ENCODE data around the gene MRPL28. TPM values are rescaled to one million over a fixed set of nuclear protein-coding genes. Genes with fewer than 3 reads are reported as not detected.

The MRPL28 gene
- total and polyA plus RNA-seq, 4 donors, result 31.9 to 98.9 (median 77.2) TPM

- H3K36me3 ChIP-seq (ENCODE audit: control insufficient read depth in 4 of 4, insufficient read depth in 4 of 4, low read length in 4 of 4), result peaks cover 0 to 24% (median 4%) of the 10 kb centered on the region in 4 donors
- no peak overlapping the region for H3K9ac ChIP-seq (ENCODE audit: insufficient read depth in 1 of 2, low read length in 2 of 2)
- H3K4me1 ChIP-seq (ENCODE audit: control insufficient read depth in 5 of 5, insufficient read depth in 5 of 5, low read length in 5 of 5), result peaks cover 0 to 1% (median 0%) of the 10 kb centered on the region in 5 donors
- ATAC-seq (ENCODE audit: insufficient read depth, low FRiP score), result no peak
- WGBS, 2 donors, result 92 to 93% methylated on average over 22 of the region's 22 CpGs
- no peak for DNase-seq
- no peak overlapping the region for H3K4me3 ChIP-seq
- H3K27me3 ChIP-seq (ENCODE audit: control insufficient read depth in 3 of 3, insufficient read depth in 3 of 3, low read length in 2 of 3), result no peaks in the 10 kb centered on the region
- no peak overlapping the region for H3K27ac ChIP-seq (ENCODE audit: low read depth in 1 of 2, low read length in 1 of 2)
- H3K9me3 ChIP-seq (ENCODE audit: control insufficient read depth in 4 of 4, insufficient read depth in 3 of 4, low read length in 3 of 4), result no peaks in the 10 kb centered on the region
- no peak for TF ChIP-seq CTCF (IDR thresholded peaks at IDR 0.05; ENCODE audit: control extremely low read depth, extremely low read depth)
Observed at GRCh38 chr16:318628-319027, 51.7 kb downstream of the MRPL28 start.

DNA sequence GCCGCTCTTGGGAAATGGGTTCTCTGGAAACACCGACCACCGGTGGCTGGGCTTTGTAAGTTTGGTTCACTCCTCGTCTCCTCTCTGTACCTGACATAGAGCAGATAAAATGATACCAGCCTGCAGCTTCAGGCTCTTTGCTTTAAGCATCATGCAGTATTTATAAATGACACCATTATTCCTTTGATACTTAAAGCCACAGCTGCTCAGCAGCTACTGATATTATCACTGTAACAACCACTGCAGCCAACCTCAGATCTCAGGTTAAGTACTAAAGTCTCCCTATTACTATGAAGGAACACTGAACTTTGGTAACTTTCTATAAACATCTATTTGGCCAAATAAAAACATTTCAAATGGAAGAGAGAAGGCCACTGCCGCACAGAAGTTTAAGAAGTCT lies 52.8 kb downstream of the MRPL28 start:
- no peaks in the 10 kb centered on the region for H3K9me3 ChIP-seq (ENCODE audit: control insufficient read depth in 4 of 4, insufficient read depth in 3 of 4, low read length in 3 of 4)
- ATAC-seq (ENCODE audit: insufficient read depth, low FRiP score) (no peak), DNase-seq (no peak)
- H3K4me1 ChIP-seq (ENCODE audit: control insufficient read depth in 5 of 5, insufficient read depth in 5 of 5, low read length in 5 of 5), result peaks cover 0 to 1% (median 0%) of the 10 kb centered on the region in 5 donors
- H3K27me3 ChIP-seq (ENCODE audit: control insufficient read depth in 3 of 3, insufficient read depth in 3 of 3, low read length in 2 of 3), result no peaks in the 10 kb centered on the region
- TF ChIP-seq CTCF (IDR thresholded peaks at IDR 0.05; ENCODE audit: control extremely low read depth, extremely low read depth), result no peak
- no peak overlapping the region for H3K27ac ChIP-seq (ENCODE audit: low read depth in 1 of 2, low read length in 1 of 2)
- peaks cover 0 to 28% (median 10%) of the 10 kb centered on the region in 4 donors for H3K36me3 ChIP-seq (ENCODE audit: control insufficient read depth in 4 of 4, insufficient read depth in 4 of 4, low read length in 4 of 4)
- no peak overlapping the region for H3K9ac ChIP-seq (ENCODE audit: insufficient read depth in 1 of 2, low read length in 2 of 2)
- WGBS, 2 donors, result 92 to 98% methylated on average over 5 of the region's 5 CpGs
- H3K4me3 ChIP-seq, result no peak overlapping the region

Other genes with a start within 250 kb of the MRPL28 start
- 10 to 100 TPM; 21.3 to 34.8 TPM for gene NPRL3, start 231.9 kb downstream of the MRPL28 start, total RNA-seq
- gene NPRL3, start 231.9 kb downstream of the MRPL28 start, polyA plus RNA-seq, result 10 to 100 TPM; 15.6 to 22.7 TPM
- 1 to 10 TPM in 1 of 2 donors, under 1 TPM in 1; 0.37 to 9.2 TPM for gene HBZ, start 217.9 kb downstream of the MRPL28 start, total RNA-seq
- under 1 TPM in 1 of 2 donors, not detected in 1; 0.09 TPM for gene HBZ, start 217.9 kb downstream of the MRPL28 start, polyA plus RNA-seq
- gene HBM, start 204.6 kb downstream of the MRPL28 start, total RNA-seq, result 10 to 100 TPM in 1 of 2 donors, under 1 TPM in 1; 0.61 to 45.7 TPM
- gene HBM, start 204.6 kb downstream of the MRPL28 start, polyA plus RNA-seq, result under 1 TPM in 1 of 2 donors, not detected in 1; 0.73 TPM
- gene HBA2, start 197.7 kb downstream of the MRPL28 start, total RNA-seq, result 1,000 to 10,000 TPM in 1 of 2 donors, 100 to 1,000 TPM in 1; 671 to 4,737 TPM
- gene HBA2, start 197.7 kb downstream of the MRPL28 start, polyA plus RNA-seq, result 100 to 1,000 TPM; 126 to 973 TPM
- gene HBA1, start 193.9 kb downstream of the MRPL28 start, total RNA-seq, result 1,000 to 10,000 TPM in 1 of 2 donors, 100 to 1,000 TPM in 1; 627 to 2,695 TPM
- gene HBA1, start 193.9 kb downstream of the MRPL28 start, polyA plus RNA-seq, result 100 to 1,000 TPM in 1 of 2 donors, 10 to 100 TPM in 1; 38.1 to 273 TPM
- gene HBQ1, start 190.1 kb downstream of the MRPL28 start, total RNA-seq, result 1 to 10 TPM in 1 of 2 donors, not detected in 1; 2.3 TPM
- gene HBQ1, start 190.1 kb downstream of the MRPL28 start, polyA plus RNA-seq, result under 1 TPM in 1 of 2 donors, not detected in 1; 0.35 TPM
- 100 to 1,000 TPM in 1 of 2 donors, 10 to 100 TPM in 1; 56.3 to 115 TPM for gene LUC7L, start 141.1 kb downstream of the MRPL28 start, total RNA-seq
- gene LUC7L, start 141.1 kb downstream of the MRPL28 start, polyA plus RNA-seq, result 100 to 1,000 TPM in 1 of 2 donors, 10 to 100 TPM in 1; 35.2 to 105 TPM
- gene FAM234A, start 135.7 kb downstream of the MRPL28 start, total RNA-seq, result 10 to 100 TPM; 67.1 to 78.5 TPM
- 10 to 100 TPM; 41.5 to 52.4 TPM for gene FAM234A, start 135.7 kb downstream of the MRPL28 start, polyA plus RNA-seq
- 1 to 10 TPM; 2.6 to 3.9 TPM for gene RGS11, start 94.6 kb downstream of the MRPL28 start, total RNA-seq
- 1 to 10 TPM; 1.8 to 5.6 TPM for gene RGS11, start 94.6 kb downstream of the MRPL28 start, polyA plus RNA-seq
- gene ARHGDIG, start 89.9 kb downstream of the MRPL28 start, total RNA-seq, result under 1 TPM in 1 of 2 donors, not detected in 1; 0.58 TPM
- under 1 TPM; 0.07 to 0.26 TPM for gene ARHGDIG, start 89.9 kb downstream of the MRPL28 start, polyA plus RNA-seq
- gene PDIA2, start 87.4 kb downstream of the MRPL28 start, total RNA-seq, result under 1 TPM; 0.20 to 0.28 TPM
- gene PDIA2, start 87.4 kb downstream of the MRPL28 start, polyA plus RNA-seq, result under 1 TPM; 0.19 to 0.65 TPM
- 10 to 100 TPM; 16.9 to 25.9 TPM for gene AXIN1, start 17.8 kb downstream of the MRPL28 start, total RNA-seq
- 10 to 100 TPM; 18.5 to 20.2 TPM for gene AXIN1, start 17.8 kb downstream of the MRPL28 start, polyA plus RNA-seq
- gene PGAP6, start 11.4 kb upstream of the MRPL28 start, total RNA-seq, result 10 to 100 TPM; 38.0 to 71.5 TPM
- gene PGAP6, start 11.4 kb upstream of the MRPL28 start, polyA plus RNA-seq, result 10 to 100 TPM; 64.8 to 100.0 TPM
- gene NME4, start 26.7 kb upstream of the MRPL28 start, total RNA-seq, result 10 to 100 TPM; 18.0 to 68.7 TPM
- 10 to 100 TPM; 64.0 to 67.6 TPM for gene NME4, start 26.7 kb upstream of the MRPL28 start, polyA plus RNA-seq
- 10 to 100 TPM in 1 of 2 donors, 1 to 10 TPM in 1; 5.2 to 18.3 TPM for gene DECR2, start 31.3 kb upstream of the MRPL28 start, total RNA-seq
- gene DECR2, start 31.3 kb upstream of the MRPL28 start, polyA plus RNA-seq, result 10 to 100 TPM; 13.3 to 18.1 TPM
- 10 to 100 TPM; 20.8 to 38.3 TPM for gene RAB11FIP3, start 55.1 kb upstream of the MRPL28 start, total RNA-seq
- gene RAB11FIP3, start 55.1 kb upstream of the MRPL28 start, polyA plus RNA-seq, result 10 to 100 TPM; 20.7 to 22.2 TPM
- gene CAPN15, start 157.2 kb upstream of the MRPL28 start, total RNA-seq, result 10 to 100 TPM; 14.4 to 64.1 TPM
- 10 to 100 TPM; 37.2 to 40.6 TPM for gene CAPN15, start 157.2 kb upstream of the MRPL28 start, polyA plus RNA-seq
- not detected for gene PRR35, start 189.9 kb upstream of the MRPL28 start, total RNA-seq
- gene PRR35, start 189.9 kb upstream of the MRPL28 start, polyA plus RNA-seq, result not detected
- gene NHLRC4, start 196.5 kb upstream of the MRPL28 start, total RNA-seq, result 1 to 10 TPM; 7.0 to 8.6 TPM
- gene NHLRC4, start 196.5 kb upstream of the MRPL28 start, polyA plus RNA-seq, result 1 to 10 TPM; 2.3 to 4.5 TPM
- gene PIGQ, start 199.4 kb upstream of the MRPL28 start, total RNA-seq, result 10 to 100 TPM; 34.9 to 81.2 TPM
- 10 to 100 TPM; 41.5 to 98.2 TPM for gene PIGQ, start 199.4 kb upstream of the MRPL28 start, polyA plus RNA-seq
- gene RAB40C, start 219.5 kb upstream of the MRPL28 start, total RNA-seq, result 10 to 100 TPM; 25.1 to 58.9 TPM
- gene RAB40C, start 219.5 kb upstream of the MRPL28 start, polyA plus RNA-seq, result 10 to 100 TPM; 34.0 to 53.8 TPM